ENCODE measurements around the gene MC1R.

The MC1R gene

GRCh38 chr16:89899879-89900481 lies 18.7 kb upstream of the MC1R start:
- H3K36me3 ChIP-seq (ENCODE audit: insufficient read depth, low read depth, low read length): peaks cover 54% of the 10 kb centered on the region

GRCh38 chr16:89900885-89901284 lies 17.8 kb upstream of the MC1R start:
- Histone ChIP-seq H3K36me3 (ENCODE audit: insufficient read depth, low read depth, low read length) (peaks cover 51% of the 10 kb centered on the region), H3K9ac (ENCODE audit: low read depth, low read length) (no peak overlapping the region)

More at GRCh38 chr16:89899879-89900481, 18.7 kb upstream of the MC1R start:
- H3K27ac ChIP-seq (ENCODE audit: low read length): no peak overlapping the region
- no peaks in the 10 kb centered on the region for H3K4me1 ChIP-seq (ENCODE audit: insufficient read depth, low read length)
- no peak overlapping the region for H3K4me3 ChIP-seq (ENCODE audit: low read length)
- no peaks in the 10 kb centered on the region for H3K9me3 ChIP-seq (ENCODE audit: insufficient read depth, low read depth, low read length)
- no peaks in the 10 kb centered on the region for H3K27me3 ChIP-seq (ENCODE audit: insufficient read depth, low read length)
- no peak overlapping the region for H3K9ac ChIP-seq (ENCODE audit: low read depth, low read length)

GRCh38 chr16:89902980-89903379 lies 15.7 kb upstream of the MC1R start:
- Histone ChIP-seq H3K27ac (ENCODE audit: low read length) (no peak overlapping the region), H3K27me3 (ENCODE audit: insufficient read depth, low read length) (no peaks in the 10 kb centered on the region), H3K36me3 (ENCODE audit: insufficient read depth, low read depth, low read length) (peaks cover 49% of the 10 kb centered on the region), H3K9ac (ENCODE audit: low read depth, low read length) (no peak overlapping the region), H3K4me3 (ENCODE audit: low read length) (no peak overlapping the region), H3K9me3 (ENCODE audit: insufficient read depth, low read depth, low read length) (peaks cover 7% of the 10 kb centered on the region), H3K4me1 (ENCODE audit: insufficient read depth, low read length) (no peaks in the 10 kb centered on the region)

More at GRCh38 chr16:89900885-89901284, 17.8 kb upstream of the MC1R start:
- Histone ChIP-seq H3K27ac (ENCODE audit: low read length) (no peak overlapping the region), H3K9me3 (ENCODE audit: insufficient read depth, low read depth, low read length) (no peaks in the 10 kb centered on the region), H3K27me3 (ENCODE audit: insufficient read depth, low read length) (no peaks in the 10 kb centered on the region), H3K4me1 (ENCODE audit: insufficient read depth, low read length) (no peaks in the 10 kb centered on the region), H3K4me3 (ENCODE audit: low read length) (no peak overlapping the region)

GRCh38 chr16:89903908-89904515 lies 14.7 kb upstream of the MC1R start:
- Histone ChIP-seq H3K4me1 (ENCODE audit: insufficient read depth, low read length) (no peaks in the 10 kb centered on the region), H3K27ac (ENCODE audit: low read length) (no peak overlapping the region), H3K4me3 (ENCODE audit: low read length) (no peak overlapping the region), H3K9ac (ENCODE audit: low read depth, low read length) (no peak overlapping the region), H3K36me3 (ENCODE audit: insufficient read depth, low read depth, low read length) (peaks cover 46% of the 10 kb centered on the region), H3K27me3 (ENCODE audit: insufficient read depth, low read length) (no peaks in the 10 kb centered on the region), H3K9me3 (ENCODE audit: insufficient read depth, low read depth, low read length) (peaks cover 11% of the 10 kb centered on the region)

- peaks cover 11% of the 10 kb centered on the region for H3K9me3 ChIP-seq (ENCODE audit: insufficient read depth, low read depth, low read length)
- peaks cover 39% of the 10 kb centered on the region for H3K36me3 ChIP-seq (ENCODE audit: insufficient read depth, low read depth, low read length)
- no peak overlapping the region for H3K9ac ChIP-seq (ENCODE audit: low read depth, low read length)
- no peak overlapping the region for H3K27ac ChIP-seq (ENCODE audit: low read length)
- no peak overlapping the region for H3K4me3 ChIP-seq (ENCODE audit: low read length)
- no peaks in the 10 kb centered on the region for H3K4me1 ChIP-seq (ENCODE audit: insufficient read depth, low read length)
- H3K27me3 ChIP-seq (ENCODE audit: insufficient read depth, low read length): no peaks in the 10 kb centered on the region
Measured at GRCh38 chr16:89904606-89905510, 13.8 kb upstream of the MC1R start.

- Histone ChIP-seq H3K9ac (ENCODE audit: low read depth, low read length) (no peak overlapping the region), H3K27me3 (ENCODE audit: insufficient read depth, low read length) (no peaks in the 10 kb centered on the region), H3K36me3 (ENCODE audit: insufficient read depth, low read depth, low read length) (peaks cover 35% of the 10 kb centered on the region), H3K27ac (ENCODE audit: low read length) (no peak overlapping the region), H3K4me1 (ENCODE audit: insufficient read depth, low read length) (no peaks in the 10 kb centered on the region), H3K4me3 (ENCODE audit: low read length) (no peak overlapping the region), H3K9me3 (ENCODE audit: insufficient read depth, low read depth, low read length) (peaks cover 11% of the 10 kb centered on the region)
Measured at GRCh38 chr16:89905511-89906139, 13.0 kb upstream of the MC1R start.

GRCh38 chr16:89906140-89907025 lies 12.3 kb upstream of the MC1R start:
- Histone ChIP-seq H3K4me3 (ENCODE audit: low read length) (no peak overlapping the region), H3K4me1 (ENCODE audit: insufficient read depth, low read length) (no peaks in the 10 kb centered on the region), H3K27me3 (ENCODE audit: insufficient read depth, low read length) (no peaks in the 10 kb centered on the region), H3K36me3 (ENCODE audit: insufficient read depth, low read depth, low read length) (peaks cover 37% of the 10 kb centered on the region), H3K9ac (ENCODE audit: low read depth, low read length) (no peak overlapping the region), H3K9me3 (ENCODE audit: insufficient read depth, low read depth, low read length) (peaks cover 11% of the 10 kb centered on the region), H3K27ac (ENCODE audit: low read length) (no peak overlapping the region)

- peaks cover 40% of the 10 kb centered on the region for H3K36me3 ChIP-seq (ENCODE audit: insufficient read depth, low read depth, low read length)
Measured at GRCh38 chr16:89907055-89907814, 11.4 kb upstream of the MC1R start.

GRCh38 chr16:89908236-89908635 lies 10.4 kb upstream of the MC1R start:
- H3K36me3 ChIP-seq (ENCODE audit: insufficient read depth, low read depth, low read length): peaks cover 40% of the 10 kb centered on the region

More at GRCh38 chr16:89907055-89907814, 11.4 kb upstream of the MC1R start:
- H3K4me1 ChIP-seq (ENCODE audit: insufficient read depth, low read length): no peaks in the 10 kb centered on the region
- no peaks in the 10 kb centered on the region for H3K27me3 ChIP-seq (ENCODE audit: insufficient read depth, low read length)
- no peak overlapping the region for H3K27ac ChIP-seq (ENCODE audit: low read length)
- no peak overlapping the region for H3K4me3 ChIP-seq (ENCODE audit: low read length)
- no peak overlapping the region for H3K9ac ChIP-seq (ENCODE audit: low read depth, low read length)
- peaks cover 11% of the 10 kb centered on the region for H3K9me3 ChIP-seq (ENCODE audit: insufficient read depth, low read depth, low read length)

More at GRCh38 chr16:89908236-89908635, 10.4 kb upstream of the MC1R start:
- Histone ChIP-seq H3K27me3 (ENCODE audit: insufficient read depth, low read length) (no peaks in the 10 kb centered on the region), H3K4me3 (ENCODE audit: low read length) (no peak overlapping the region), H3K4me1 (ENCODE audit: insufficient read depth, low read length) (no peaks in the 10 kb centered on the region), H3K9me3 (ENCODE audit: insufficient read depth, low read depth, low read length) (peaks cover 11% of the 10 kb centered on the region), H3K9ac (ENCODE audit: low read depth, low read length) (no peak overlapping the region), H3K27ac (ENCODE audit: low read length) (no peak overlapping the region)

All from iPS-20b (cell line).